IMR-90 (cell line): Measurements from ENCODE around the gene NPTX2.

Source experiments
- MAZ ChIP-seq: IDR thresholded peaks from 2 replicates; pipeline ENCODE4 v1.6.1; 2012; ENCODE audit warnings: low read depth, mild to moderate bottlenecking, low read length, improper control_type of control experiment, moderate library complexity, borderline replicate concordance
- TF ChIP-seq, protein P1 (sequence below): conservative IDR thresholded peaks from 2 replicates; pipeline ENCODE4 v1.5.1; 2012; ENCODE audit warnings: mild to moderate bottlenecking, low read depth, low read length, improper control_type of control experiment

DNA sequence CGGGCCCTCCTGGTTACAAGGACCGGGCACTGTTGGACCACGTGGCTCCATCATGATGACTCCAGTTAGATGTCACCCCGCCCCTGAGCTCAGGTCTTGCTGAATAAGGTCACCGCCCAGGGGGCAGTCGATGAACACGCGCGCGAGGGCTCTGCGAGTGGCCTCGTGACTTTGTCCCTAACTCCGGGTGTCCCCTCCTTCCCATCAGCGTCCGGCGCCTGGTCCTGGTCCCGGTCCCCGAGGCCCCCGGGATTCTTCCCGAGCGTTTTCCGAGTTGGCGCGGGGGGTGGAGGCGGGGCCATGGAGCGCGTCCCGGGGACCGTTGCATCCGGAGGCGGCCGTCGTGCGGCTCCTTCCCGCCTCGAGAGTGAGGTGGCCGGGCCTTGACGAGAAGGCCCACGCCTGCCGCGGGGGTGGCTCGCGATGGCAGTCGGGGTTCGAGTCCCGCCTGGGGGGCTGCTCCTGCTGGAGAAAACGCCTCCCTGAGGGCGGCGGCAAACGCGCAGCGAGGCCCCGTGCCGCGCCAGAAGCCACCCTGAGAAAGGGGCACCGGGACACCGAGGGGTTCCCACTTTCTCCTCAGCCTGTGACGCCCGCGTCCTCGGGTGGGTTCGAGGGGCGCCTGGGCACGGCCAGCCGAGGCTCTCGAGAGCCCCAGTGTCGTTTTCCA, 569 bp upstream of the NPTX2 start:
- TF ChIP-seq, protein P1, sequence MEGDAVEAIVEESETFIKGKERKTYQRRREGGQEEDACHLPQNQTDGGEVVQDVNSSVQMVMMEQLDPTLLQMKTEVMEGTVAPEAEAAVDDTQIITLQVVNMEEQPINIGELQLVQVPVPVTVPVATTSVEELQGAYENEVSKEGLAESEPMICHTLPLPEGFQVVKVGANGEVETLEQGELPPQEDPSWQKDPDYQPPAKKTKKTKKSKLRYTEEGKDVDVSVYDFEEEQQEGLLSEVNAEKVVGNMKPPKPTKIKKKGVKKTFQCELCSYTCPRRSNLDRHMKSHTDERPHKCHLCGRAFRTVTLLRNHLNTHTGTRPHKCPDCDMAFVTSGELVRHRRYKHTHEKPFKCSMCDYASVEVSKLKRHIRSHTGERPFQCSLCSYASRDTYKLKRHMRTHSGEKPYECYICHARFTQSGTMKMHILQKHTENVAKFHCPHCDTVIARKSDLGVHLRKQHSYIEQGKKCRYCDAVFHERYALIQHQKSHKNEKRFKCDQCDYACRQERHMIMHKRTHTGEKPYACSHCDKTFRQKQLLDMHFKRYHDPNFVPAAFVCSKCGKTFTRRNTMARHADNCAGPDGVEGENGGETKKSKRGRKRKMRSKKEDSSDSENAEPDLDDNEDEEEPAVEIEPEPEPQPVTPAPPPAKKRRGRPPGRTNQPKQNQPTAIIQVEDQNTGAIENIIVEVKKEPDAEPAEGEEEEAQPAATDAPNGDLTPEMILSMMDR = no peak
- TF ChIP-seq MAZ = no peak
